Vagina (tissue), 2 donors: ENCODE data around the gene PCDHA5. TPM values are rescaled to one million over a fixed set of nuclear protein-coding genes. Genes with fewer than 3 reads are reported as not detected.

Experiments
- DNase-seq, 2 donors: peaks; one replicate each; pipeline ENCODE4 v3.0.0-alpha.2; 2017; ENCODE audit errors: extremely low spot score in 2 of 2
- H3K27ac ChIP-seq: fragments of 200-600 bp; sonication (generic); one replicate; pipeline ENCODE4 v1.5.1; 2019
- H3K27me3 ChIP-seq: fragments of 200-600 bp; sonication (generic); one replicate; pipeline ENCODE4 v1.5.1; 2019
- H3K36me3 ChIP-seq, 2 donors: fragments of 200-600 bp; sonication (generic); one replicate each; pipeline ENCODE4 v1.5.1; 2017 to 2019
- H3K4me1 ChIP-seq: fragments of 200-600 bp; sonication (generic); one replicate; pipeline ENCODE4 v1.5.1; 2019
- H3K4me3 ChIP-seq, 2 donors: fragments of 200-600 bp; sonication (generic); 1 replicate in 1 of 2; 2 replicates in 1 of 2; pipeline ENCODE4 v1.5.1; 2016 to 2019
- H3K9me3 ChIP-seq: fragments of 200-600 bp; sonication (generic); one replicate; pipeline ENCODE4 v1.5.1; 2019
- CTCF ChIP-seq, 3 experiments: fragments of 450-650 bp in 2 of 3; fragments of 200-600 bp in 1 of 3; sonication (generic) in 1 of 3; IDR thresholded peaks; one replicate each; pipeline ENCODE4 v1.5.1; 2017 to 2019; ENCODE audit warnings: antibody characterized with exemption in 3 of 3, mild to moderate bottlenecking in 2 of 3, moderate library complexity in 2 of 3
- POLR2A ChIP-seq, 2 donors: fragments of 450-650 bp; IDR thresholded peaks; one replicate each; pipeline ENCODE4 v1.6.1; 2017; ENCODE audit warnings: antibody characterized with exemption in 2 of 2, mild to moderate bottlenecking in 2 of 2, moderate library complexity in 2 of 2
- POLR2AphosphoS5 ChIP-seq, 2 donors: sonication (generic); formaldehyde crosslinking; IDR thresholded peaks; one replicate each; pipeline ENCODE4 v1.9.0; 2017; ENCODE audit warnings: antibody characterized with exemption in 2 of 2, mild to moderate bottlenecking in 2 of 2, low read depth in 1 of 2; ENCODE audit not compliant: insufficient read depth in 1 of 2
- intact Hi-C: fragments of 100-400 bp; cut with DNase I; formaldehyde crosslinking; loops from one replicate; pipeline ENCODE4 v1.15.1; 2023
- total RNA-seq: library from RNA; depleted of rRNA; stranded (reverse); fragments of >200 nt; gene quantifications from one replicate; pipeline ENCODE4 v1.2.3, GENCODE V29; 2016

Gene PCDHA5
- total RNA-seq, 1 donor from 2014 or later, result 0.25 TPM

GRCh38 chr5:140869555-140869886 is 48.1 kb downstream of the PCDHA5 start:
- Histone ChIP-seq H3K27ac (no peak overlapping the region), H3K9me3 (no peaks in the 10 kb centered on the region), H3K4me3 (no peak overlapping the region), H3K27me3 (no peaks in the 10 kb centered on the region), H3K4me1 (no peaks in the 10 kb centered on the region), H3K36me3 (no peaks in the 10 kb centered on the region)
- DNase-seq, result no peak
- intact Hi-C loops, result no loop called here
- no peak for TF ChIP-seq POLR2AphosphoS5 (IDR thresholded peaks at IDR 0.05; ENCODE audit: insufficient read depth in 1 of 2, low read depth in 1 of 2)
- no peak for TF ChIP-seq POLR2A (IDR thresholded peaks at IDR 0.05)
- no peak for TF ChIP-seq CTCF (IDR thresholded peaks at IDR 0.05)

DNA sequence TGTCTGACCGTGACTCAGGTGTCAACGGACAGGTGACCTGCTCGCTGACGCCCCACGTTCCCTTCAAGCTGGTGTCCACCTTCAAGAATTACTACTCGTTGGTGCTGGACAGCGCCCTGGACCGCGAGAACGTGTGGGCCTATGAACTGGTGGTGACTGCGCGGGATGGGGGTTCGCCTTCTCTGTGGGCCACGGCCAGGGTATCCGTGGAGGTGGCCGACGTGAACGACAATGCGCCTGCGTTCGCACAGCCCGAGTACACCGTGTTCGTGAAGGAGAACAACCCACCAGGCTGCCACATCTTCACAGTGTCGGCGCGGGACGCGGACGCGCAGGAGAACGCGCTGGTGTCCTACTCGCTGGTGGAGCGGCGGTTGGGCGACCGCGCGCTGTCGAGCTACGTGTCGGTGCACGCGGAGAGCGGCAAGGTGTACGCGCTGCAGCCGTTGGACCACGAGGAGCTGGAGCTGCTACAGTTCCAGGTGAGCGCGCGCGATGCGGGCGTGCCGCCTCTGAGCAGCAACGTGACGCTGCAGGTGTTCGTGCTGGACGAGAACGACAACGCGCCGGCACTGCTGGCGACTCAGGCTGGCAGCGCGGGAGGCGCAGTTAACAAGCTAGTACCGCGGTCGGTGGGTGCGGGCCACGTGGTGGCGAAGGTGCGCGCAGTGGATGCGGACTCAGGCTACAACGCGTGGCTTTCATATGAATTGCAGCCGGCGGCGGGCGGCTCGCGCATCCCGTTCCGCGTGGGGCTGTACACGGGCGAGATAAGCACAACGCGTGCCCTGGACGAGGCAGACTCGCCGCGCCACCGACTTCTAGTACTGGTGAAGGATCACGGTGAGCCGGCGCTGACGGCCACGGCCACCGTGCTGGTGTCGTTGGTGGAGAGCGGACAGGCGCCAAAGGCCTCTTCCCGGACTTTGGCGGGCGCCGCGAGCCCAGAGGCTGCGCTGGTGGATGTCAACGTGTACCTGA is 49.1 kb downstream of the PCDHA5 start:
- Histone ChIP-seq H3K9me3 (no peaks in the 10 kb centered on the region), H3K36me3 (no peaks in the 10 kb centered on the region), H3K4me3 (no peak overlapping the region), H3K4me1 (no peaks in the 10 kb centered on the region), H3K27ac (no peak overlapping the region), H3K27me3 (no peaks in the 10 kb centered on the region)
- no peak for DNase-seq
- intact Hi-C loops, result no loop called here
- TF ChIP-seq POLR2A (IDR thresholded peaks at IDR 0.05) (no peak), CTCF (IDR thresholded peaks at IDR 0.05) (no peak)

Other genes with a start within 250 kb of the PCDHA5 start
- 48.4 TPM for gene CD14, start 188.4 kb upstream of the PCDHA5 start, total RNA-seq
- 16.5 TPM for gene TMCO6, start 182.2 kb upstream of the PCDHA5 start, total RNA-seq
- 61.6 TPM for gene NDUFA2, start 174.0 kb upstream of the PCDHA5 start, total RNA-seq
- gene IK, start 173.8 kb upstream of the PCDHA5 start, total RNA-seq, result 64.3 TPM
- gene WDR55, start 156.7 kb upstream of the PCDHA5 start, total RNA-seq, result 19.9 TPM
- 2.9 TPM for gene DND1, start 148.0 kb upstream of the PCDHA5 start, total RNA-seq
- 54.8 TPM for gene HARS1, start 130.2 kb upstream of the PCDHA5 start, total RNA-seq
- 46.2 TPM for gene HARS2, start 130.2 kb upstream of the PCDHA5 start, total RNA-seq
- gene ZMAT2, start 121.2 kb upstream of the PCDHA5 start, total RNA-seq, result 22.6 TPM
- gene PCDHA1, start 35.5 kb upstream of the PCDHA5 start, total RNA-seq, result not detected
- not detected for gene PCDHA2, start 26.8 kb upstream of the PCDHA5 start, total RNA-seq
- gene PCDHA3, start 20.6 kb upstream of the PCDHA5 start, total RNA-seq, result 0.74 TPM
- gene PCDHA4, start 14.5 kb upstream of the PCDHA5 start, total RNA-seq, result 2.0 TPM
- 1.2 TPM for gene PCDHA6, start 6.3 kb downstream of the PCDHA5 start, total RNA-seq
- 0.49 TPM for gene PCDHA7, start 12.7 kb downstream of the PCDHA5 start, total RNA-seq
- gene PCDHA8, start 19.6 kb downstream of the PCDHA5 start, total RNA-seq, result 0.49 TPM
- 0.25 TPM for gene PCDHA9, start 26.8 kb downstream of the PCDHA5 start, total RNA-seq
- gene PCDHA10, start 34.3 kb downstream of the PCDHA5 start, total RNA-seq, result 0.25 TPM
- not detected for gene PCDHA11, start 47.3 kb downstream of the PCDHA5 start, total RNA-seq
- gene PCDHA12, start 53.7 kb downstream of the PCDHA5 start, total RNA-seq, result 0.25 TPM
- not detected for gene PCDHA13, start 60.5 kb downstream of the PCDHA5 start, total RNA-seq
- 0.49 TPM for gene PCDHAC1, start 104.7 kb downstream of the PCDHA5 start, total RNA-seq
- 3.9 TPM for gene PCDHAC2, start 144.9 kb downstream of the PCDHA5 start, total RNA-seq
- not detected for gene PCDHB1, start 229.8 kb downstream of the PCDHA5 start, total RNA-seq